ENCODE data around the gene SLC16A3.

Gene SLC16A3

GRCh38 chr17:82240506-82241182 lies 11.8 kb downstream of the SLC16A3 start:
- no peaks in the 10 kb centered on the region; the same call in 1 of the 2 replicates for H3K27me3 ChIP-seq (ENCODE audit: insufficient read depth, low read depth)
- no peak overlapping the region for H2AFZ ChIP-seq (ENCODE audit: low read depth)
- H3K36me3 ChIP-seq (ENCODE audit: insufficient read depth), result no peaks in the 10 kb centered on the region
- H4K20me1 ChIP-seq (ENCODE audit: insufficient read depth), result no peaks in the 10 kb centered on the region
- H3K27ac ChIP-seq, result no peak overlapping the region
- no peak overlapping the region for H3K4me3 ChIP-seq (IDR thresholded peaks at IDR 0.05; ENCODE audit: insufficient read depth, low read depth, low read length)
- H3K4me2 ChIP-seq, result no peak overlapping the region
- H3K4me1 ChIP-seq (ENCODE audit: low read depth, poor library complexity, severe bottlenecking), result peaks cover 36% of the 10 kb centered on the region
- no peak overlapping the region for H3K9ac ChIP-seq
- no peaks in the 10 kb centered on the region; the same call in 1 of the 2 replicates for H3K79me2 ChIP-seq (ENCODE audit: insufficient read depth, low read depth)
- no peak for TF ChIP-seq CTCF (conservative IDR thresholded peaks at IDR 0.05; ENCODE audit: low read depth, low read length)

- Histone ChIP-seq H3K4me1 (ENCODE audit: low read depth, poor library complexity, severe bottlenecking) (peaks cover 30% of the 10 kb centered on the region), H3K27ac (no peak overlapping the region), H3K9ac (no peak overlapping the region), H3K4me2 (no peak overlapping the region), H3K4me3 (IDR thresholded peaks at IDR 0.05; ENCODE audit: insufficient read depth, low read depth, low read length) (no peak overlapping the region), H3K36me3 (ENCODE audit: insufficient read depth) (no peaks in the 10 kb centered on the region), H3K27me3 (ENCODE audit: insufficient read depth, low read depth) (no peaks in the 10 kb centered on the region), H4K20me1 (ENCODE audit: insufficient read depth) (no peaks in the 10 kb centered on the region), H3K79me2 (ENCODE audit: insufficient read depth, low read depth) (no peaks in the 10 kb centered on the region; the same call in 1 of the 2 replicates), H2AFZ (ENCODE audit: low read depth) (no peak overlapping the region)
- no peak for TF ChIP-seq CTCF (conservative IDR thresholded peaks at IDR 0.05; ENCODE audit: low read depth, low read length)
These were observed 12.5 kb downstream of the SLC16A3 start for GRCh38 chr17:82241183-82241925.

GRCh38 chr17:82241926-82242697 lies 13.3 kb downstream of the SLC16A3 start:
- no peak overlapping the region for H3K4me2 ChIP-seq
- H3K36me3 ChIP-seq (ENCODE audit: insufficient read depth), result no peaks in the 10 kb centered on the region
- no peak overlapping the region for H2AFZ ChIP-seq (ENCODE audit: low read depth)

More at GRCh38 chr17:82241926-82242697, 13.3 kb downstream of the SLC16A3 start:
- no peaks in the 10 kb centered on the region; the same call in 1 of the 2 replicates for H3K79me2 ChIP-seq (ENCODE audit: insufficient read depth, low read depth)
- no peak overlapping the region for H3K27ac ChIP-seq
- H3K9ac ChIP-seq, result no peak overlapping the region
- no peak for TF ChIP-seq CTCF (conservative IDR thresholded peaks at IDR 0.05; ENCODE audit: low read depth, low read length)
- no peak overlapping the region for H3K4me3 ChIP-seq (IDR thresholded peaks at IDR 0.05; ENCODE audit: insufficient read depth, low read depth, low read length)
- H4K20me1 ChIP-seq (ENCODE audit: insufficient read depth), result no peaks in the 10 kb centered on the region
- peaks cover 23% of the 10 kb centered on the region for H3K4me1 ChIP-seq (ENCODE audit: low read depth, poor library complexity, severe bottlenecking)
- no peaks in the 10 kb centered on the region for H3K27me3 ChIP-seq (ENCODE audit: insufficient read depth, low read depth)

Measured in KMS-11 (cell line).